GM08714 (cell line): ENCODE results near the gene GPBAR1.

Experiments used
- H3K4me3 ChIP-seq: fragments of 200-500 bp; sonication (Bioruptor generic); 2 replicates; pipeline ENCODE4 v1.5.1; 2014; ENCODE audit warnings: mild to moderate bottlenecking, low read length, inconsistent platforms
- ZNF274 ChIP-seq: IDR thresholded peaks from 2 replicates; pipeline ENCODE4 v1.6.1; 2012; ENCODE audit warnings: mild to moderate bottlenecking, low read depth, low read length

The GPBAR1 gene

DNA sequence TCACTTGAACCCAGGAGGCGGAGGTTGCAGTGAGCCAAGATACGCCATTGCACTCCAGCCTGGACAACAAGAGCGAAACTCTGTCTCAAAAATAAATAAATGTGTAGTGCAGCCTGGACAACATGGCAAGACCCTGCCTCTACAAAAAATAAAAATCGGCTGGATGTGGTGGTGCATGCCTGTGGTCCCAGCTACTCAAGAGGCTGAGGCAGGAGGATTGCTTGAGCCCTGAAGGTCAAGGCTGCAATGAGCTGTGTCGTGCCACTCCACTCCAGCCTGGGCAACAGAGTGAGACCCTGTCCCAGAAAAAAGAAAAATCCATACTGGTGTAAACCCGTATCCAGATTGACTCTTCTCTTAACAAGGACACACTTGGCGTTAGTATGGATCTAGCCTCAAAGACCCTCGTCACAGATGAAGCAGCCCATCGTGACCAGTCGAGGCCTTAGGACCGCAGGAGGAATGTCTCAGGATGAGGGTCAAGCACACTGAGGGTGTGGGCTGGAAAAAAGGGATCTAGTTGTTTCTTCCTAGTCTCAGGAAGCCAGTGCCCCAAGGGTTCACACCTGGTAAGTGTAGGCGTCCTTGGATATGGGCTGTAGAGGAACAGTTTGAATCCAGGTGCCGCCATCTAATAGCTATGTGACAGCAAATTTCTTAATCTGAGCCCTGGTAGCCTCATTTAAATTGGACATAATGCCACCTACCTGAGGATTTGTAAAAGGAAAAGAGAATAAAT is 4.0 kb upstream of the GPBAR1 start:
- no peak overlapping the region for H3K4me3 ChIP-seq
- TF ChIP-seq ZNF274: no peak

DNA sequence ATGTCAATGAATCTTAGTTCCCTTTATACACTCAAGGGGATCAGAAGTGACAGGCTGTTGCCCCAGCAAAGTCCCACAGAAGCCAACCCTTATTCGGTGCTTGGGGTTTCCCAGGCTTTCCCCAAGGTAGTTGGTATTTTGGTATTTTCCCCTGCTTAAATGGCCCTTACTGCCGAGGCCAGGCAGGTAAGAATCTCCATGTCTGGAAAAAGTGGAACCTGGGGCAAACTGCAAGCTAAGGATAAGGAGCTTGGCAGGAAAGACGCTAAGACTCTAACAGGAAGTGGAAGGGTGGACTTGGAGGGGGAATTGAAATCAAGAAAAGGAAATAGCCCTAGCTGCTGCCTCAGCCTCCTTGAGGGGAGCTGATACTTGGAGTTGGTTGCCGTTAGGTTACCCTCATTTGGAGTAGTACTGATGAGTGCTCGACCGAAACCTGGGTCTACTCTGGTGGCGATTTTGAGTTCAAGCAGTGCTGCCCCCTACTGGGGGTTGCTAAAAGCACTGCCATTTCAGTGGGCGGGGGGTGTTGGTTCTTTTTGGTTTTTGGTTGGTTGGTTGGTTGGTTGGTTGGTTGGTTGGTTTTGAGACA is 3.3 kb upstream of the GPBAR1 start:
- H3K4me3 ChIP-seq: no peak overlapping the region
- TF ChIP-seq ZNF274: no peak

DNA sequence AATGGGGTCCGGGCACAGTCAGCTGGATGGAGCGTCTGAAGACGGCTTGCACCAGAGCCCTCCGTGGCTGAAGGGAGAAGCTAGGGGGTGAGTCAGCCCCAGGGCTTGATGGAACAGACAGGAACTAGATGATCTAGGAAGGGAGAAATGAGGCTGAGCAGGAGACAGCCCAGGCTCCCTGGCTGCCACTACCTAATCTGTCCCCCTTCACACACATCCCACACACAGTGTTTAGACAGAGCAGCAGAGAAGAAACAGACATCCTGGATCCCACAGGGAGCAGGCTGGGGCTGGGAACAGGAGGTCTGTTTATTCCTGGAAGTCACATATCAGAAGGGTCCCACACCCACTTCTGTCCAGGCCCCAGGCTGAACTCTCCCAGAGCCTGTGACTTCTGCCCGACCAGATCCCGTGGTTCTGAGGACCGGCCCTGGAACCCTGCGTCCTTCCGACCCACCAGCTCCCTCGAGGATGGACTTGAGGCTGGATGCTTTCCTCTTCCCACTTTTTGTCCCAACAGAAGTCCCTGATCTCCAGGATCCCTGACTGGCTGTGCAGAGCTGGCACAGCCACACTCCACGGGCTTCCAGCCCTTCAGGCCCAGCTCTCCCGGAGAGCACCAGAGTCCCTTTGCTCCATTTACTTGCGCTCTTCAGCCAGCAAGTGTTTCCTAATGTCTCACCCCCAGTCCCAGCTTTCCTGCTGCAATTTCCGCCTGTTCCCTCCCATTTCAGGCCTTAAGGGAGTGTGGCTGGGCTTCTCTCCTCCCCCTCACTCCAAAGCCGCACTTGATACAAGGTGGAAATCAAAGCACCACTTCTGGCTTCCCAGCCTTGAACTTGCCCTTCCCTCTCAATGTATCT is 1.5 kb upstream of the GPBAR1 start:
- H3K4me3 ChIP-seq: no peak overlapping the region
- TF ChIP-seq ZNF274: no peak

DNA sequence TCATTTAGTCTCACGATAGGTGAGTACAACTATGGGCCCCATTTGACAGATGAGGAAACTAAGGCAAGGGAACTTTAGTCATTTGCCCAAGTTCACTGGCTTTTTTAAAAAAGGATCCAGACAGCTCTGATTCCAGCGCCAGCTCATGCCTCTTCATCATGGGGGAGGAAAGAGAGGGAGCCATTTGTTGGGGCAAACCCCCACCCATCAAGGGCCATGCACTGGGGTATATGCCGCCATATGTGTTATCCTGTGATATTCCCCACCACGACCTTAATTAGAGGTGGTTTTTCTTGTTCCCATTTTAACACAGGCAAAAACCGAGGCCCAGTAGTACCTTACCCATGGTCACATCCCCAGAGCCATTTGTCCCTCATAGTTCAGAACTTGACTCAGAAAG is 649 bp upstream of the GPBAR1 start:
- H3K4me3 ChIP-seq: no peak overlapping the region
- no peak for TF ChIP-seq ZNF274

DNA sequence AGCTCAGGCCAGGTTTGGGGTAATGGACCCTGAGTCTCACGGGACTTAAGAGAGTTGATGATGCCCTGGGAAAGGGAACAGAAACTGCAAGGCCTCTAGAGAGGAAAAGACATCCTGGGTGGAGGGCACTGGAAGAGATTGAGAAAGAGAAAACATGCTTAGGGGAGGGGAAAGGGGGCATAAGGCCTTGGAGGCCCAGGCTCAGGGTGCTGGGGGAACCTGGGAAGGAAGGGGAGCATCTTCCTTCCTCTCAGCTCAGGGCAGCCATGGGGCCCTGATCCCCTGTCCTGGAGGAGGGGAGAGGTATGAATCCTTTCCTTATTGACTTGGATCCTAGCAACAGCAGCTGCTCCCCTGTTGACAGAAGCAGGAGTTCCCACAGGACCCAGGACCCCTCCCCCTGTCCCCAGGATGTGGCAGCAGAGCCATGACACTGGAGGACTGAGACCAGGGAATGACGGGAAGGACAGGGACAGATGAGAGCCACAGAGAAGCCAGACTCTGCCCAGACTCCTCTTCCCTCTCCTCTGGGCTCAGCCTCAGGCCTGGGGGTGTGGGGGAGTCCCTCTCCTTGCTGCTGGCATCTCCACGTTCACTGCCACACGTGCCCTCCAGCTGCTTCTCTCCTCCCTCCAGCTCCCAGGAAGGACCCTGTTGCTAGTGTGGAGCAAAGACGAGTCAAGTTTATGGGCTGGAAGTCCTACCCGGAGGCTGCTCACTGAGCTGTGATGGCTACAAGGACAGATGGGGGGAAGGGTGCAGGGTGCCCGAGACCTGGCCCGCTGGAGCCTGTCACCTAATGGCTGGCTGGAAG is 815 bp downstream of the GPBAR1 start:
- TF ChIP-seq ZNF274: no peak

DNA sequence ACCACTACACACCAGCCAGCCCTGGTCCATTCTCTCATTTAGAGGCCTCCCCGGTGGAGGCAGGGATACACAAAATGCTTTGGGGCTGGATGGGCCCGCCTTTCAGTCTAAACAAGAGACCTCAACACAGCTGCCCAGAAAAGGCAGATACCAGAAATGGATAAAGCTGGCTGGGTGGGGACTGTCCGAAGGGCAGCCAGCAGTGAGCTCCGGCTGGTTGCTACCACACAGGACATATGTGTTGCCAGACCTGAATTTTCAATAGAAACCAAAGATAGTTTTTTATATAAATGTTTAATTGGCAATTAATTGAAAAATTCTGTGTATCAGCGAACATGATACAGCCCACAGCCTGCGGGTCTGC is 1.4 kb downstream of the GPBAR1 start:
- no peak for TF ChIP-seq ZNF274
- H3K4me3 ChIP-seq: no peak overlapping the region

More for the DNA sequence above, 815 bp downstream of the GPBAR1 start:
- H3K4me3 ChIP-seq: no peak overlapping the region

DNA sequence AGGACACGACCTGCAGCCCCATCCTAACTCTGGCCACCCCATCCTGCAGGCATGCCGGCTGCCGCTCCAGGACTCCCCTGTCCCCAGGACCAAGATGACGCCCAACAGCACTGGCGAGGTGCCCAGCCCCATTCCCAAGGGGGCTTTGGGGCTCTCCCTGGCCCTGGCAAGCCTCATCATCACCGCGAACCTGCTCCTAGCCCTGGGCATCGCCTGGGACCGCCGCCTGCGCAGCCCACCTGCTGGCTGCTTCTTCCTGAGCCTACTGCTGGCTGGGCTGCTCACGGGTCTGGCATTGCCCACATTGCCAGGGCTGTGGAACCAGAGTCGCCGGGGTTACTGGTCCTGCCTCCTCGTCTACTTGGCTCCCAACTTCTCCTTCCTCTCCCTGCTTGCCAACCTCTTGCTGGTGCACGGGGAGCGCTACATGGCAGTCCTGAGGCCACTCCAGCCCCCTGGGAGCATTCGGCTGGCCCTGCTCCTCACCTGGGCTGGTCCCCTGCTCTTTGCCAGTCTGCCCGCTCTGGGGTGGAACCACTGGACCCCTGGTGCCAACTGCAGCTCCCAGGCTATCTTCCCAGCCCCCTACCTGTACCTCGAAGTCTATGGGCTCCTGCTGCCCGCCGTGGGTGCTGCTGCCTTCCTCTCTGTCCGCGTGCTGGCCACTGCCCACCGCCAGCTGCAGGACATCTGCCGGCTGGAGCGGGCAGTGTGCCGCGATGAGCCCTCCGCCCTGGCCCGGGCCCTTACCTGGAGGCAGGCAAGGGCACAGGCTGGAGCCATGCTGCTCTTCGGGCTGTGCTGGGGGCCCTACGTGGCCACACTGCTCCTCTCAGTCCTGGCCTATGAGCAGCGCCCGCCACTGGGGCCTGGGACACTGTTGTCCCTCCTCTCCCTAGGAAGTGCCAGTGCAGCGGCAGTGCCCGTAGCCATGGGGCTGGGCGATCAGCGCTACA is 2.1 kb downstream of the GPBAR1 start:
- H3K4me3 ChIP-seq: no peak overlapping the region
- TF ChIP-seq ZNF274: no peak

DNA sequence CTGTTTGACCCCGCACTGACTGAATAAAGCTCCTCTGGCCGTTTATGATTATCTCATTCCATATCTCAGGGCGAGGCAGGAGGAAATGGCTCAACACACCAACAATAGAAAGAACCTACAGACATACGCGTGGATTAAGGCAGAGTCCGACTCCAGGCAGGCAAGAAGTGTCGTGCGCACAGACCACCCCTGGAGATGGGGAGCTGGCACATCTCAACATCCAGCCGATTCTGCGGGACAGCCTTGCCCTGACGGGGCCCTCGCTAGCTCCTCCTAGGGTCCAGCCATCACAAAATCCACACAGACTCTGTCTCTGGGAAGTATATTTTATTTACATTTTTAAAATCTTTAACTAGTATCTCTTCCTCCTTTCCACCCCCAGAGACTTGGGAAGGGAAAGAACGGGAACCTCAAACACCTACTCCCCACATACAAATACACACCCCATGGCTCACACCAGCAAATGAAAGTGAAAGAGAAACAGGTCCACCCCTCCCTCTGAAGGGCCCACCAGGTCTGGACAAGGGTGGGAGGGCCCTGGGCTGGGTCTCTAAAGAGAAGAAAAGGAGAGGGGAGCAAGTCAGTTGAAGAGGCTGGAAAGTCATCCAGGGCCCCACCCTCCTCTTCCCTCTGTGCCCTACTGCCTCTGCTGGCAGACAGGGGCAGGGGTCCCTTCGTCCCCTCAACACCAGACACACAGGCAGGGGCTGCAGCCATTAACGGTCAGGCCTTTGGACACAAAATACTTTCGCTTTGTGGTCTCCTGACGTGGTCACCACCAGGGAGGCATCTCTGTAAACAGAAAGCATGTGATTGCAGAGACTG is 3.2 kb downstream of the GPBAR1 start:
- no peak for TF ChIP-seq ZNF274
- H3K4me3 ChIP-seq: no peak overlapping the region

DNA sequence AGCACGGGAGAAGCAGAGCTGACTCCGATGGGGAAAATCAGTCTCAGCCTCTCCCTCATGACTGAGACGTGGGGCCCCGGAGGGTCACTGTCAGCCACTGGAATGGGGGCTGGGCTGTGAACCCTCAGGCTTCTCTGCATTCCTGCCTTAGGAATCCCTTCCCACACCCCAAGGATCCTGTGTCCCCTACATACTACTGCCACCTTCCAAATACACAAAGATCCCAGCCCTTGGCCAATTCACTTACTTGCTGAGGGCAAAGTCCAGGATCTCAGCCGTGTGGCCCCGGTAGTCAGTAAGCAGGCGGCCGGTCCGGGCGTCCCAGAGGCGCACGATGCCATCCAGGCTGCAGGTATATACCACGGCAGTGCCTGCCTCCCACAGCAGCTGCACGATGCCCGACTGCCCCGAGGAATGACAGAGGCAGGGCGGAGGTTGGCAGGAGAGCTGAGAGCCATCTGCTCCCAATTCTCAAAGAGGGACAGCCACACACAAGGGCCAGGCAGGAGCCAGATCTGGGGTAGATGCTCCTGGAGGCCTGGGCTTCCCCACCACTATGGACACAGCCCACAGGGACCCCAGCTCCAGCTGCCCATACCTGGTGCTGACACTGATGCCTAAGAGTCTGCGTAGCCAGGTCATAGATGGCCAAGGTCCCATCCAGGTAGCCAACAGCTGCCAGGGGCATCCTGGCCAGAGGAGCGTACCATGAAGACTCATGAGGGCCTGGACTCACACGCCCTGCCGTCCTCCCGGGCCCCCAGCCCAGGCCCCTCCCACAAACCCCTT is 4.2 kb downstream of the GPBAR1 start:
- no peak for TF ChIP-seq ZNF274
- no peak overlapping the region for H3K4me3 ChIP-seq

DNA sequence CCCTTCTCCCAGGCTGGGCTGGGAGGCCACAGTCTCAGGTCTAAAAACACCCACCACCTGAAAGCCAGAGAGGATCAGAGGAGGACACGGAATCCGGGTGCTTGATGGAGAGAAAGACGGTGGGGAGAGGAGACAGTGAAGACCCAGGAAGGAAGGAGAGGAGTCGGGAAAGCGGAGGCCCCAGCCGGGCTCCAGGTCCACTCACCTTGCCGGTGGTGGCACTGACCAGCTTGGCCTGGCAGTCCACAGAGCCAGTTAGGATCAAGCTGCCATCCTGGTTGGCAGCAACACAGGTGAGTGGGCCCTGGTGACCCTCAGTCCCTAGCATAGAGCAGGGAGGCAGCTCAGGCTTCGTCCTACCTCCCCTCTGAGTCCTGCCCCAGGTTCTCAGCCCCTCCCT is 4.8 kb downstream of the GPBAR1 start:
- no peak overlapping the region for H3K4me3 ChIP-seq
- TF ChIP-seq ZNF274: no peak

DNA sequence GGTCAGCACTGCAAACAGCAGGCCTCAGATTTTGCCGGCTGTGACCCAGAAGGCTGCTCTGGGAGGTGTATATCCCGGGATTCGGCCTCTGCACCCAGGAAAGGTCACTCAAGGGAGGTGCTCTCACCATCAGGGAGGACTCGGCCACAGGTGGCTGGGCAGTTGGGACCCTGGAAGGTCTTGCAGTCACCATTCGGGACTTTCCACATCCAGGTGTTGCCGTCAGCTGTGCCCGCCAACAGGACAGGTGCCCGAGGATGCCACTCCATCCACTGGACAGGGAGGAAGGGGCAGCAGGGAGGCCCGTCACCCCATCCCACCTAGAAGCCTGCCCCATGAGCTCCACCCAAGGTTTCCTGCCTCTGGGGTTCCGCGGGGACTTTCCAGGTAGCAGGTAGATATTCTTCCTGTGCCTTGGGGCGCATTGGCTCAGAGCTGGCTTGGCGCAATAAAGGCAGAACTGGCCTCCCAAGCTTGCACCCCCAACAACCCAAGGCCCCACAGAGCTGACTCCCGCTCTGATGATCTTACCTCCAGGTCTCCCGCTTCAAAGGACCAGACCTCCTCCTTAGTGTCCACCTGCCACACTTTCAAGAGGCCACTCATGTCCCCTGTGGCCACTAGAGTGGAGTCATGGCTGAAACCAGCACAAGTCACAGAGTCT is 5.6 kb downstream of the GPBAR1 start:
- H3K4me3 ChIP-seq: no peak overlapping the region
- no peak for TF ChIP-seq ZNF274
